Left ventricle myocardium inferior (tissue), 1 donor: ENCODE results near the gene NUP133. TPM values are rescaled to one million over a fixed set of nuclear protein-coding genes. Genes with fewer than 3 reads are reported as not detected.

ENCODE experiments used
- DNase-seq: peaks from one replicate; pipeline ENCODE4 v3.0.0-alpha.2; 2020
- H3K27ac ChIP-seq: fragments of 200-600 bp; replicated peaks from 2 replicates; pipeline ENCODE4 v1.8.0; 2021
- H3K27me3 ChIP-seq: fragments of 200-600 bp; 2 replicates; pipeline ENCODE4 v1.8.0; 2021; ENCODE audit warnings: low read depth
- H3K36me3 ChIP-seq: fragments of 200-600 bp; 2 replicates; pipeline ENCODE4 v1.8.0; 2021
- H3K4me1 ChIP-seq: fragments of 200-600 bp; 2 replicates; pipeline ENCODE4 v1.8.0; 2021
- H3K4me3 ChIP-seq: fragments of 200-600 bp; 2 replicates; pipeline ENCODE4 v1.8.0; 2021; ENCODE audit warnings: mild to moderate bottlenecking, moderate library complexity
- H3K9me3 ChIP-seq: fragments of 200-600 bp; replicated peaks from 2 replicates; pipeline ENCODE4 v1.8.0; 2021
- CTCF ChIP-seq: fragments of 200-600 bp; IDR thresholded peaks from 2 replicates; pipeline ENCODE4 v1.8.0; 2021; ENCODE audit warnings: antibody characterized with exemption, mild to moderate bottlenecking, borderline replicate concordance
- intact Hi-C: fragments of 100-400 bp; cut with micrococcal nuclease; formaldehyde crosslinking; loops from one replicate; pipeline ENCODE4 v1.11.0; 2022
- total RNA-seq: library from RNA; stranded (reverse); fragmentation: NEBNext Ultra II Directional; extraction: Animal tissue kit (Norgen Biotek cat#: 25700); gene quantifications from one replicate; pipeline ENCODE4 v1.2.1, GENCODE V29; 2021
- donor health status: DM: no; HTN: yes; CAD: no; lungs with severe emphysema.

NUP133 gene
- total RNA-seq, 1 donor from 2014 or later: 31.3 TPM

GRCh38 chr1:229437443-229437842 lies 70.7 kb downstream of the NUP133 start:
- Histone ChIP-seq H3K27me3 (peaks cover 27% of the 10 kb centered on the region), H3K27ac (no peak overlapping the region), H3K4me1 (peaks cover 57% of the 10 kb centered on the region), H3K9me3 (no peaks in the 10 kb centered on the region), H3K4me3 (no peak overlapping the region), H3K36me3 (peaks cover 26% of the 10 kb centered on the region)
- TF ChIP-seq CTCF: no peak
- no peak for DNase-seq
- intact Hi-C loops: no loop called here

GRCh38 chr1:229436201-229436600 lies 71.9 kb downstream of the NUP133 start:
- Histone ChIP-seq H3K4me1 (peaks cover 66% of the 10 kb centered on the region), H3K27ac (peak overlapping the region; percentile 74), H3K4me3 (no peak overlapping the region), H3K27me3 (peaks cover 40% of the 10 kb centered on the region), H3K36me3 (peaks cover 19% of the 10 kb centered on the region), H3K9me3 (no peaks in the 10 kb centered on the region)
- intact Hi-C loops: no loop called here
- DNase-seq: no peak
- no peak for TF ChIP-seq CTCF

GRCh38 chr1:229434641-229435051 lies 73.5 kb downstream of the NUP133 start:
- peaks cover 4% of the 10 kb centered on the region for H3K36me3 ChIP-seq
- peak overlapping the region; percentile 60 for H3K4me3 ChIP-seq
- H3K9me3 ChIP-seq: no peaks in the 10 kb centered on the region
- no peak for TF ChIP-seq CTCF
- peak; percentile 39 for DNase-seq
- intact Hi-C loops: no loop called here
- peak overlapping the region; percentile 74 for H3K27ac ChIP-seq
- peaks cover 64% of the 10 kb centered on the region for H3K4me1 ChIP-seq
- peaks cover 55% of the 10 kb centered on the region for H3K27me3 ChIP-seq

- no peak for TF ChIP-seq CTCF
- Histone ChIP-seq H3K9me3 (no peaks in the 10 kb centered on the region), H3K27me3 (peaks cover 60% of the 10 kb centered on the region), H3K36me3 (no peaks in the 10 kb centered on the region), H3K27ac (peak within 1 kb of the TSS; percentile 74), H3K4me3 (peak within 1 kb of the TSS; percentile 60), H3K4me1 (peaks cover 63% of the 10 kb centered on the region)
- intact Hi-C loops: no loop called here
- peak; percentile 46 for DNase-seq
These were observed 74.0 kb downstream of the NUP133 start, which contains the start of gene ACTA1 for GRCh38 chr1:229434005-229434640. Gene ACTA1, minus strand, starts transcription at chr1:229434094. Its CDS starts 979 bp downstream, at chr1:229433115.

GRCh38 chr1:229433364-229434004 lies 74.7 kb downstream of the NUP133 start:
- Histone ChIP-seq H3K4me3 (peak overlapping the region; percentile 60), H3K27me3 (peaks cover 67% of the 10 kb centered on the region), H3K36me3 (no peaks in the 10 kb centered on the region), H3K27ac (peak overlapping the region; percentile 59), H3K9me3 (no peaks in the 10 kb centered on the region), H3K4me1 (peaks cover 58% of the 10 kb centered on the region)
- intact Hi-C loops: no loop called here
- DNase-seq: no peak
- no peak for TF ChIP-seq CTCF
